GM11168 (cell line): ENCODE results near the gene MOB3C.

Experiments
- in situ Hi-C: fragments of 300-500 bp; cut with MboI; formaldehyde crosslinking; loops from one replicate; pipeline ENCODE4 v1.12.0; 2022; ENCODE audit warnings: low sequenced_read_pairs; ENCODE audit not compliant: unreplicated experiment

MOB3C gene

DNA sequence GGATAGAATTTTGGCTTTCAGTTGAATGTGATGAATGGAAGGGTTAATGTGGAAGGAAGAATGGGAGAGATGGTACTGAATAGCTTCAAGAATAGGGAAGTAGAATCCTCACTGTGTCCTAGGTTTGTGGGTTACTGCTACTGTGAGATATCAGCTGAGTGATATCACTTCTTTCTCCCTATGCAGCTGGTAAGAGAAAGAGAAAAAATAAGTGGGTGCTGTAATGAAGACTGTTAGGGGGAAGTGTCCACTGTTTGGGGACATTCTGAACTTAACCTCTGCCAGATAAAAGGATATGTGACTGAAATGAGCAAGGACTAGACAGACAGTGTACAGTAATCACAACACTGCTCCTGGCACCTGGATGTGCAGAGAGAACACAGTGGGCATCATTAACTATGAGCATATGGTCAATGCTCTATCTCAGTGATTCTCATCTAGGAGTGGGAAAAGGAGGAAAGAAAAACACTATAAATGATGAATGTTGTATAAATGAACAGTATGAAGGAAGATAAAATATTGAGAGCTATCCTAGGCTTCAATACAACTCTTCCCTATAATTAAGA lies 25.6 kb upstream of the MOB3C start:
- in situ Hi-C loops, result no loop called here

- in situ Hi-C loops, result no loop called here
These were observed 22.9 kb upstream of the MOB3C start for GRCh38 chr1:46639547-46639946.

DNA sequence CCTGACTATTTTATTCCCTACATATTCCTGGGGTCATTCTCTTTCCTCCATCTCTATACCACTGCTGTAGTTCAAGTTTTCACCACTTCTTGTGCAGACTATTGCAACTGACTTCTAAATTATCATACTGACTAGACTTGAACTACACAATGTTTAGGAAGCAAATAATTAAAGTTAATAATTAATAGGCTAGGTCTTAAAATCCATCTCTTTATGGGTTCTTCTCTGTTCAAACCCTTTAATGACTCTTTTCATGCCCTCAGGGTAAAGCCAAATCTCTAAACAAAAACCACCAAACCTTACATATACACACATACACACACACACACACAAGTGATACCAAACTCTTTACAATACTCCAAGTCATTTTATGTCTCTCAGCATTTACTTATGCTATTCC lies 22.3 kb upstream of the MOB3C start:
- in situ Hi-C loops, result no loop called here

- in situ Hi-C loops, result no loop called here
These were observed 21.0 kb upstream of the MOB3C start for GRCh38 chr1:46637444-46638083.

- in situ Hi-C loops, result no loop called here
These were observed 18.6 kb upstream of the MOB3C start for GRCh38 chr1:46635205-46635604.

DNA sequence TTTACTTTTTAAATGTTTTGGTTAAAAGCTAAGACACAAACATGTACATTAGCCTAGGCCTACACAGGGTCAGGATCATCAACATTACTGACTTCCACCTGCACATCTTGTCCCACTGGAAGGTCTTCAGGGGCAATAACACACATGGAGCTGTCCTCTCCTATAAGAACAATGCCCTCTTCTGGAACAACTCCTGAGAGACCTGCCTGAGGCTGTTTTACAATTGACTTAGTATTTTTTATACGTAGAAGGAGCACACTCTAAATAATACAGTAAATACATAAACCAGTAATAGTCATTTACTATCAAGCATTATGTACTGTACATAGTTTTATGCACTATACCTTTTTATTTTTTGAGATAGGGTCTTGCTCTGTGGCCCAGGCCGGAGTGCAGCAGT lies 14.1 kb upstream of the MOB3C start:
- in situ Hi-C loops, result no loop called here

DNA sequence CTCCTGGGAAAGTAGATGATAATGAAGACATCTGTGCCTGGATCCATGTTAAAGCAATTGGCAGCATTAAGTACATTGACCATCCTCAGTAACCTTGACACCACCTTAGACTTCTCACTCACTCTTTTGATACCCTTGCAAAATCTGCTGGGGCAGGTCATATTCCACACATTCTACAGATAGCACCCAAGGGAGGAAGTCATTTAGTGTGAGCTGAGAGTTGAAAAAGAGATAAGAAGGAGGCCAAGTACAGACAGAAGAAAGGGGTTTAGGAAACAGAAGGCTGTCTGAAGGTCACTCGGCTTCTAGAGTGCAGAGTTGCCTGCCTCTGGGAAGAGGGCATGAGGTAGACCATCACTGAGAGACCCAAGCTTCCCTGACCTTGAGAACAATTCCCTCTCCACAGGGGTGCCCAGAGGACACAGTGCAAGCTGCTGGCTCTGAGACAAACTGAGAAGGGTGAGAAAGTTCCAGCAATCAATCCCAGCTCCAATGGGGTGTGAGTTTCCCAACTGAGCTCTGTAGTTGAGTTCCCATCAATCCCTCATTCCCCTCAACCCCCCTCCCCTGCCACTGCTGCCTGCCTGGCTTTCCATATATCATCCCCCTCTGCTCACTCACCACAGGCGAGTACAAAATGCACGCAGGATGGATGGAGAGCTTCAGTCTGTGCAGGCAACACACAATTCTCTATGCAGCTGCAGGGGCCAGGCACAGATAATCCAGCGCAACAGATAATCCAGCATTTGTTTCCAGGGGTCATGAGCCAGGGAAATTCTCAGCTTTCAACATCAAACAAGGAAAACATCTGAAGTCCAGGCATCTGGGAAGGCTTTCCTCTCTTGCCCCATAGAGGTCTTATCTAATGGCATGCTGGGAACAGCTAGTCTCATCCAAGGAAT lies 7.4 kb upstream of the MOB3C start:
- in situ Hi-C loops, result no loop called here

DNA sequence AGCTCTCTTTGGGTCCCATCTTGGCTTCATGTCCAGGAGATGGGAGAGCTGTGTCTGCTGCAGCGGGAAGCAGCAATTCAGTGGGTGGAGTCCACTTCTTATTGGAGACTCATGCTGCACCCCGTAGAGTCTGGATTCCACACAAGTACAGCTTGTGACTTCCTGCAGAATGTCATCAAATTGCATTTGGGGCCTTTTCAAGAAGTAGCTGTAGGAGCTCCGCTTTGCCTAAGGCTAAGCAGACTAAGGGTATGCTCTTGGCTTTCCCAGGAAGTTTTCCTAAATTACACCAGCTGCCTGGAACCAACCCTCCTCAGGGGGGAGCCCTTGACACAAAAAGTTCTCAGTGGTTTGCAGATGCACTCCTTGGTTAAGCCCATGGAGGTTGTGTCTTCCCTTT lies 5.7 kb upstream of the MOB3C start:
- in situ Hi-C loops, result no loop called here

GRCh38 chr1:46621930-46622329 lies 5.3 kb upstream of the MOB3C start:
- in situ Hi-C loops, result no loop called here

DNA sequence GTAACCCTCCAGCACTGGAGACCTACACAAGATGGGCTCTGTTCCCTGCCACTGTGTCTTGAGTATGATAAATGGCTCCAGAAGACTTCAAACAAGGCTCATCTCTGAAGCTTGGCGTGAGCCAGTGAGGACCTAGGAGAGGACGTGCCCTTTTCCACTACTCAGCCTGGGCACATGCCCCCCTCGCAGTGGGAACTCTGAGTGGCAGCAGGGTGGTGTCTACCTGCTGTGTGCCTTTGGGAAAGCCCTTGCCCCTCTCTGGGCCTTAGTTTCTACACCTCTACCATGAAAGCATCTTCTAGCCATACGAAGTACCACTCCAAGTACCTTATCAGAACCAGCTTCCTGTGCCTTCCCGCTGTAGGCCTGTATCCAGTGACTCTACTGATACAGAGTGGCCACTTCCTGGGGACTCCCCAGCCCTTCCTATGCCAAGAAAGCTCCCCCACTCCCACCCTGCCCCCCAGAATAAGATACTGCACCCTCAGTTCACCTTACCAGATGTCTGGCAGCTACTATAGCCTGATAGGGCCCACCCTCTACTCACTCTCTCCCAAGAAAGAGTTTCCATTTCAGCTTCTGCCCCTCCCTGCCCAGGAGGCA lies 3.1 kb upstream of the MOB3C start:
- in situ Hi-C loops, result loop anchor here (10.0 kb wide), 1 partner anchor 95 kb away; the partner anchor contains the start of gene EFCAB14

DNA sequence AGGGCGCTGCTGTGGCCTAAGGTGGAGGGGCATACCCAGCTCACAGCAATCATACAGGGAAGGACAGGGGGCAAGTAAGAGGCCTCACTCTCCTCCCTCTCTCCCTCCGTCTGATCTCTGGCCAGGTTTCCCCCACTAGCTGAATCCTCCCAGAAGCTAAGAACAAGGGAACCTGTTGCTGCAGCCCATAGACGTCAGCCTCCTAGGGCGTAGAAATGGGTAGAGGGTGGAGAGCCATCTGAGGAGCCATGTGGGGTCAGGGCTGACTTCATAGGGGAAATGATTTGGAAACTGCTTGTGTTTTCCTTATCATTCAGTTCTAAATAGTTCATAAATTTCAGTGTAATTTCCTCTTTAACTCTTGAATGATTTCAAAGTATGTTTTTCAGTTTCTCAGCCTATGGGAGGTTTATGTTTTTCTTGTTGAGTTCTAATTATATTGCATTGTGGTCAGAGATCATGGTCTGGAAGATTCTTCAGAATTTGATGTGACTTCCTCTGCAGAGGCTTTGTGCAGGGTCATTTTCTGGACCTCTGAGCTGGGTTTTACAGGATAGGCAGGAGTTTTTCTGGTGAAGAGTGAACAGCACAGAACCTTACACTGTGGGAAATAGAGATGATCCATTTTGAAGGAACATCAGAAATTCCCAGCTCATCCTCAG lies 2.3 kb upstream of the MOB3C start:
- in situ Hi-C loops, result loop anchor here (10.0 kb wide), 1 partner anchor 96 kb away; the partner anchor contains the start of gene EFCAB14

DNA sequence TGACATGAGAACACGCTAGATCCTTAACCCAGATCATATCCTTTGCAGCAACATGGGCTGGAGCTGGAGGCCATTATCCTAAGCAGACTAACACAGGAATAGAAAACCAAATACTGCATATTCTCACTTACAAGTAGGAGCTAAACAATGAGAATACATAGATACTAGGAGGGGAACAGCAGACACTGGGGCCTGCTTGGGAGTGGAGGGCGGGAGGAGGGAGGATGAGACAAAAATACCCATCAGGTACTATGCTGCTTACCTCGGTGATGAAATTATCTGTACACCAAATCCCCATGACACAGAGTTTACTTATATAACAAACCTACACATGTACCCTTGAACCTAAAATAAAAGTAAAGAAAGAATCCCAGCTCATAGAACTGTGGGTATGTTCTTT lies 1.2 kb upstream of the MOB3C start:
- in situ Hi-C loops, result loop anchor here (10.0 kb wide), 1 partner anchor 97 kb away; the partner anchor contains the start of gene EFCAB14

- in situ Hi-C loops, result loop anchor here (10.0 kb wide), 1 partner anchor 98 kb away; the partner anchor contains the start of gene EFCAB14
These were observed 643 bp upstream of the MOB3C start for GRCh38 chr1:46617108-46617800.

DNA sequence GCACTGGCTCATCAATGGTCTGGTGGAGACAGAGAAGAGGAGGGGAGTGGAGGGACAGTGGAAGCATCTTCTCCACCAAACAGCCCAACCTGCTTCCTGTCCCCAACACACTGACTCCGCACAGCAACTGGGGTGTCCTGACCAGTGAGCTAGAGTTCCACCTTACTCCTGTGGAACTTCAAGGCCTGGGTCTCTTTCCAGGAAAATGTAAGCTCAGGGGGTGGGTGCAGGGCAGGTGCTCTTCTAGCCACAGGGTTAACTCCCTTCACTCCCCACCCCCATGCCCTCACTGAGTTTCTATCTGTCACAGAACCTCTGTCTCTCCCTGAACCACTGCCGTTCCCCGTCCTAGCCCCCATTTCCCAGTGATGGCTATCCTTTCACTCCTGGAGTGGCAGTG lies 876 bp downstream of the MOB3C start:
- in situ Hi-C loops, result loop anchor here (10.0 kb wide), 1 partner anchor 99 kb away; the partner anchor contains the start of gene EFCAB14

DNA sequence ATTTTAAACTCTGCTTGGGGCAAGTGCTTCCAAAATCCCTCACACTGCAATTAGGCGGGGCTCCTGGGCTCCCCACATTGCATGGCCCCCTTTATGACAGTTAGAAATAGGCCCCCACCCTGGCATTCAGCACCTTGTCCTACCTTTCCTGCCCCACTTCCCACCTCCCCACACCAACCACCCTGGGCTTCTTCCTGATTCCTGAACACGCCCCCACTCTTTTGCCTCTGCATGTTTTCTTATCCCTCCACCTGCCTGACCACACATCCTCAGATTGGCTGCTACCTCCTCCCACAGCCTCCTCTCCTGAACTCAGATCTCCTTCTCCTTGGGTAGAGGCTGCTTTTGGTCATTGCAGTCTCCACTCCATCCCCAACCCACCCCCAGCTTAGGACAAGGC lies 1.5 kb downstream of the MOB3C start:
- in situ Hi-C loops, result loop anchor here (10.0 kb wide), 1 partner anchor 100 kb away; the partner anchor contains the start of gene EFCAB14

- in situ Hi-C loops, result loop anchor here (10.0 kb wide), 1 partner anchor 100 kb away; the partner anchor contains the start of gene EFCAB14
These were observed 2.0 kb downstream of the MOB3C start for GRCh38 chr1:46614604-46614984.

- in situ Hi-C loops, result loop anchor here (10.0 kb wide), 1 partner anchor 101 kb away; the partner anchor contains the start of gene EFCAB14
These were observed 2.7 kb downstream of the MOB3C start for GRCh38 chr1:46613661-46614603.
